Stimulated activated CD4-positive, alpha-beta T cell treated with anti-CD3 and anti-CD28 coated beads, Interleukin-1b, Interleukin-23, amount 100 ng/mL, for 1 hour (primary cell): Measurements from ENCODE around the gene ACP4.

Source experiments
- DNase-seq, 2 donors: peaks; one replicate each; pipeline ENCODE4 v3.0.0-alpha.2; 2020; ENCODE audit warnings: low read depth in 2 of 2

ACP4 gene

GRCh38 chr19:50822661-50823208 lies 32.5 kb downstream of the ACP4 start:
- no peak for DNase-seq

GRCh38 chr19:50823389-50824042 lies 33.3 kb downstream of the ACP4 start, which contains the start of gene KLK1:
Gene KLK1 (minus strand): TSS chr19:50823787. CDS start chr19:50823748, 39 bp downstream.
- no peak for DNase-seq

GRCh38 chr19:50826492-50827240 lies 36.5 kb downstream of the ACP4 start:
- no peak for DNase-seq

- no peak for DNase-seq
These were observed 37.3 kb downstream of the ACP4 start for GRCh38 chr19:50827476-50827875.

GRCh38 chr19:50829801-50830200 lies 39.6 kb downstream of the ACP4 start:
- DNase-seq: no peak

GRCh38 chr19:50830266-50831025 lies 40.2 kb downstream of the ACP4 start:
- no peak for DNase-seq

GRCh38 chr19:50831026-50831396 lies 40.8 kb downstream of the ACP4 start:
- no peak for DNase-seq

- DNase-seq: no peak
These were observed 42.5 kb downstream of the ACP4 start for GRCh38 chr19:50832666-50833065.

- no peak for DNase-seq
These were observed 43.0 kb downstream of the ACP4 start, which contains the start of gene KLK15 for GRCh38 chr19:50833117-50833801. Gene KLK15 (minus strand): TSS chr19:50833574. CDS start chr19:50831492, 2,082 bp downstream.

- no peak for DNase-seq
These were observed 43.6 kb downstream of the ACP4 start for GRCh38 chr19:50833802-50834167.

GRCh38 chr19:50835103-50835784 lies 45.0 kb downstream of the ACP4 start:
- DNase-seq: no peak

GRCh38 chr19:50835785-50836542 lies 45.7 kb downstream of the ACP4 start:
- DNase-seq: peak; percentile 14 to 63

- no peak for DNase-seq
These were observed 46.5 kb downstream of the ACP4 start for GRCh38 chr19:50836543-50837195.

GRCh38 chr19:50837300-50837699 lies 47.1 kb downstream of the ACP4 start:
- no peak for DNase-seq

- no peak for DNase-seq
These were observed 48.0 kb downstream of the ACP4 start for GRCh38 chr19:50838239-50838638.

- no peak for DNase-seq
These were observed 49.8 kb downstream of the ACP4 start for GRCh38 chr19:50839712-50840655.

GRCh38 chr19:50842130-50842529 lies 51.9 kb downstream of the ACP4 start:
- DNase-seq: no peak

- DNase-seq: no peak
These were observed 53.0 kb downstream of the ACP4 start for GRCh38 chr19:50843205-50843604.
